H9 (cell line): ENCODE data around the gene TLR10. TPM values are rescaled to one million over a fixed set of nuclear protein-coding genes. Genes with fewer than 3 reads are reported as not detected.

Experiments used
- DNase-seq: peaks from one replicate; pipeline ENCODE4 v3.0.0-alpha.2; 2017
- H2AFZ ChIP-seq: one replicate; pipeline ENCODE4 v1.6.1; 2013; ENCODE audit warnings: mild to moderate bottlenecking, low read length, control low read depth, moderate library complexity
- H2AK5ac ChIP-seq: 2 replicates; pipeline ENCODE4 v1.6.1; 2013; ENCODE audit warnings: low read length, control low read depth, mixed read lengths; ENCODE audit not compliant: insufficient read length
- H2BK120ac ChIP-seq: one replicate; pipeline ENCODE4 v1.6.1; 2013; ENCODE audit warnings: low read depth, mild to moderate bottlenecking, low read length, control low read depth, inconsistent platforms; ENCODE audit not compliant: poor library complexity, severe bottlenecking
- H2BK12ac ChIP-seq: 2 replicates; pipeline ENCODE4 v1.6.1; 2013; ENCODE audit warnings: low read length, control low read depth, mixed read lengths, low read depth; ENCODE audit not compliant: insufficient read length
- H2BK15ac ChIP-seq: 2 replicates; pipeline ENCODE4 v1.6.1; 2013; ENCODE audit warnings: low read depth, low read length, control low read depth
- H2BK20ac ChIP-seq: one replicate; pipeline ENCODE4 v1.6.1; 2013; ENCODE audit warnings: low read depth, mild to moderate bottlenecking, low read length, control low read depth, inconsistent platforms; ENCODE audit not compliant: poor library complexity, severe bottlenecking
- H2BK5ac ChIP-seq: 2 replicates; pipeline ENCODE4 v1.6.1; 2013; ENCODE audit warnings: low read length, control low read depth, mixed read lengths; ENCODE audit not compliant: insufficient read length
- H3K14ac ChIP-seq: 2 replicates; pipeline ENCODE4 v1.6.1; 2013; ENCODE audit warnings: low read length, control low read depth; ENCODE audit not compliant: insufficient read depth
- H3K18ac ChIP-seq: 2 replicates; pipeline ENCODE4 v1.6.1; 2013; ENCODE audit warnings: low read depth, mild to moderate bottlenecking, mixed read lengths, low read length, control low read depth; ENCODE audit not compliant: insufficient read length
- H3K23ac ChIP-seq: 2 replicates; pipeline ENCODE4 v1.6.1; 2013; ENCODE audit warnings: low read length, control low read depth, mixed read lengths, low read depth; ENCODE audit not compliant: insufficient read length
- H3K23me2 ChIP-seq: 2 replicates; pipeline ENCODE4 v1.6.1; 2013; ENCODE audit warnings: low read depth, mild to moderate bottlenecking, mixed read lengths, low read length, control low read depth; ENCODE audit not compliant: insufficient read length, poor library complexity, severe bottlenecking
- H3K27ac ChIP-seq: 2 replicates; pipeline ENCODE4 v1.5.1; 2013; ENCODE audit warnings: low read length, control low read depth, mixed read lengths, low read depth; ENCODE audit not compliant: insufficient read length
- H3K27me3 ChIP-seq: 2 replicates; pipeline ENCODE4 v1.6.1; 2013; ENCODE audit warnings: low read length, control low read depth, inconsistent platforms; ENCODE audit not compliant: insufficient read depth
- H3K4ac ChIP-seq: 2 replicates; pipeline ENCODE4 v1.6.1; 2013; ENCODE audit warnings: low read depth, mild to moderate bottlenecking, control low read depth, inconsistent platforms, low read length, moderate library complexity
- H3K4me1 ChIP-seq: 2 replicates; pipeline ENCODE4 v1.6.1; 2013; ENCODE audit warnings: low read length, control low read depth, inconsistent platforms; ENCODE audit not compliant: insufficient read depth
- H3K4me2 ChIP-seq: 2 replicates; pipeline ENCODE4 v1.6.1; 2013; ENCODE audit warnings: low read length, control low read depth, mixed read lengths; ENCODE audit not compliant: insufficient read length, insufficient read depth
- H3K56ac ChIP-seq: 2 replicates; pipeline ENCODE4 v1.6.1; 2013; ENCODE audit warnings: low read depth, mild to moderate bottlenecking, mixed read lengths, low read length, control low read depth; ENCODE audit not compliant: insufficient read length
- H3K79me1 ChIP-seq: 2 replicates; pipeline ENCODE4 v1.6.1; 2013; ENCODE audit warnings: low read depth, mild to moderate bottlenecking, moderate library complexity, low read length, control low read depth, inconsistent platforms; ENCODE audit not compliant: insufficient read depth, poor library complexity, severe bottlenecking
- H3K79me2 ChIP-seq: 2 replicates; pipeline ENCODE4 v1.6.1; 2013; ENCODE audit warnings: low read length, control low read depth, inconsistent platforms; ENCODE audit not compliant: insufficient read depth
- H3K9ac ChIP-seq: 2 replicates; pipeline ENCODE4 v1.6.1; 2013; ENCODE audit warnings: low read length, control low read depth, mixed read lengths; ENCODE audit not compliant: insufficient read length; ENCODE audit errors: extremely low read depth
- H3K9me3 ChIP-seq: one replicate; pipeline ENCODE4 v1.6.1; 2013; ENCODE audit warnings: low read depth, low read length, inconsistent platforms; ENCODE audit not compliant: control insufficient read depth
- H3T11ph ChIP-seq: one replicate; pipeline ENCODE4 v1.6.1; 2013; ENCODE audit warnings: mild to moderate bottlenecking, low read length, control low read depth, inconsistent platforms
- H4K20me1 ChIP-seq: one replicate; pipeline ENCODE4 v1.6.1; 2013; ENCODE audit not compliant: control insufficient read depth, insufficient read length, insufficient read depth
- H4K5ac ChIP-seq: 2 replicates; pipeline ENCODE4 v1.6.1; 2013; ENCODE audit warnings: low read depth, mild to moderate bottlenecking, mixed read lengths, low read length, control low read depth; ENCODE audit not compliant: insufficient read length
- H4K8ac ChIP-seq: replicated peaks from 2 replicates; pipeline ENCODE4 v1.6.1; 2013; ENCODE audit warnings: low read length, control low read depth, mixed read lengths, low read depth; ENCODE audit not compliant: insufficient read length
- H4K91ac ChIP-seq: 2 replicates; pipeline ENCODE4 v1.6.1; 2013; ENCODE audit warnings: low read depth, mild to moderate bottlenecking, moderate library complexity, mixed read lengths, low read length, control low read depth; ENCODE audit not compliant: insufficient read length
- H3K27ac Mint-ChIP-seq, 3 experiments: 2 replicates in 2 of 3; 3 replicates in 1 of 3; pipeline ENCODE4 v1.8.0; 2020 to 2021; ENCODE audit warnings: mixed read lengths in 3 of 3, mild to moderate bottlenecking in 1 of 3, moderate library complexity in 1 of 3
- H3K27me3 Mint-ChIP-seq: 2 replicates; pipeline ENCODE4 v1.8.0; 2021; ENCODE audit warnings: low read depth, mild to moderate bottlenecking, moderate library complexity, mixed read lengths
- H3K36me3 Mint-ChIP-seq, 3 experiments: 2 replicates in 2 of 3; 3 replicates in 1 of 3; pipeline ENCODE4 v1.8.0; 2020 to 2021; ENCODE audit warnings: low read depth in 3 of 3, mixed read lengths in 3 of 3; ENCODE audit not compliant: insufficient read depth in 1 of 3
- H3K4me1 Mint-ChIP-seq, 2 experiments: 2 replicates each; pipeline ENCODE4 v1.8.0; 2020; ENCODE audit warnings: mixed read lengths in 2 of 2
- H3K4me3 Mint-ChIP-seq, 2 experiments: 2 replicates in 1 of 2; 3 replicates in 1 of 2; pipeline ENCODE4 v1.8.0; 2020 to 2021; ENCODE audit warnings: mild to moderate bottlenecking in 2 of 2, mixed read lengths in 2 of 2, moderate library complexity in 1 of 2
- H3K9me3 Mint-ChIP-seq, 2 experiments: 2 replicates in 1 of 2; 3 replicates in 1 of 2; pipeline ENCODE4 v1.8.0; 2020; ENCODE audit warnings: mild to moderate bottlenecking in 2 of 2, mixed read lengths in 2 of 2, moderate library complexity in 1 of 2
- WGBS: extraction: QIAGEN DNeasy Blood & Tissue Kit; methylation state at CpG from one replicate; pipeline ENCODE4 v1.1.7; 2013; ENCODE audit warnings: missing lambda C conversion rate, low lambda C conversion rate, mixed read lengths; ENCODE audit not compliant: insufficient read length; ENCODE audit errors: extremely low coverage; 5-methylcytosine and 5-hydroxymethylcytosine counted together
- total RNA-seq: library from RNA; stranded (reverse); gene quantifications from 2 replicates; pipeline ENCODE4 v1.2.1, GENCODE V29; 2021
- TF ChIP-seq, protein P1 (sequence below): fragments of 200-600 bp; sonication (generic); conservative IDR thresholded peaks from 3 replicates; pipeline ENCODE4 v1.8.0; 2021; ENCODE audit warnings: antibody characterized with exemption, mild to moderate bottlenecking

Gene TLR10
- total RNA-seq, 1 experiment from 2014 or later, result not detected

DNA sequence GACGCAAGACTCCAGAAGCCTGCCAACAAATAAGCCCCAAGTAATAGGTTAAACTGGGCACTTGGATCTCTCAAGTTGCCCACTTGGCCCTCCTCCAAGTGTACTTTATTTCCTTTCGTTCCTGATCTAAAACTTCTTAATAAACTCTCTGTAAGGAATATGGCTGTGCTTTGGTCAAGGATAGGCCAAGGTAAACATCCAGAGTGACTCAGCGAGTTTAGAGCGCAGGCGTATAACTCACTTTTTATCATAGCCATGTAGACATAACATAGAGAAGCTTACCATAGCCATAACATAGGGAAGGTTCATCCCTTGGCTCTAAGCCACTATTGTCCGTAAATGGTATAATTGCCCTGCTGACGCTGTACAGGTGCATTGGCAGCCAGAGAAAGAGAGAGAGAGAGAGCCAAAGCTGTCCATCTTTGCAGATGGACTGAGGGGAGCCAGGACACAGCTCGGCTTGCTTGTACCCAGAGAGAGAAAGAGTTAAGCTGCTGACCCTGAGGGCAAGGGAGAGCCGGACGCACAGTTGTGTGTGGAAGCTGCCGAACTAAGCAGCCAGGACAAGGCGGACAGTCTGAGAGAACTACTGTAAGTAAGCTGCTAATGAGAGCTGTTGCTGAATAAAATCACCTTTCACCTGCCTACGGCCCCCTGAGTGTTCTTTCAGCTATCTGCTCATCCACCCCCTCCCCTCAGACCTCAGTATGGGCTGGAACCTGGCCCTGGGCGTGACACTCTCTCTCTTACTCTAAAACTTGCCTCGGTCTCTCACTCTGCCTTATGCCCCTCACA is 20.0 kb upstream of the TLR10 start:
- TF ChIP-seq, protein P1, sequence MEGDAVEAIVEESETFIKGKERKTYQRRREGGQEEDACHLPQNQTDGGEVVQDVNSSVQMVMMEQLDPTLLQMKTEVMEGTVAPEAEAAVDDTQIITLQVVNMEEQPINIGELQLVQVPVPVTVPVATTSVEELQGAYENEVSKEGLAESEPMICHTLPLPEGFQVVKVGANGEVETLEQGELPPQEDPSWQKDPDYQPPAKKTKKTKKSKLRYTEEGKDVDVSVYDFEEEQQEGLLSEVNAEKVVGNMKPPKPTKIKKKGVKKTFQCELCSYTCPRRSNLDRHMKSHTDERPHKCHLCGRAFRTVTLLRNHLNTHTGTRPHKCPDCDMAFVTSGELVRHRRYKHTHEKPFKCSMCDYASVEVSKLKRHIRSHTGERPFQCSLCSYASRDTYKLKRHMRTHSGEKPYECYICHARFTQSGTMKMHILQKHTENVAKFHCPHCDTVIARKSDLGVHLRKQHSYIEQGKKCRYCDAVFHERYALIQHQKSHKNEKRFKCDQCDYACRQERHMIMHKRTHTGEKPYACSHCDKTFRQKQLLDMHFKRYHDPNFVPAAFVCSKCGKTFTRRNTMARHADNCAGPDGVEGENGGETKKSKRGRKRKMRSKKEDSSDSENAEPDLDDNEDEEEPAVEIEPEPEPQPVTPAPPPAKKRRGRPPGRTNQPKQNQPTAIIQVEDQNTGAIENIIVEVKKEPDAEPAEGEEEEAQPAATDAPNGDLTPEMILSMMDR, result no peak
- no peak for DNase-seq
- Mint-ChIP-seq H3K27ac (no peak overlapping the region), H3K9me3 (peaks cover 31 to 50% of the 10 kb centered on the region in 2 experiments), H3K27me3 (peaks cover 2% of the 10 kb centered on the region), H3K4me3 (no peak overlapping the region), H3K4me1 (no peaks in the 10 kb centered on the region), H3K36me3 (peaks cover 13 to 29% (median 17%) of the 10 kb centered on the region in 3 experiments)
- Histone ChIP-seq H2BK15ac (no peak overlapping the region), H3K4ac (no peak overlapping the region), H2BK20ac (no peak overlapping the region), H3K18ac (no peak overlapping the region), H3K9me3 (peaks cover 12% of the 10 kb centered on the region), H3K9ac (no peak overlapping the region), H3K27ac (no peak overlapping the region), H3K56ac (no peak overlapping the region), H3T11ph (no peak overlapping the region), H4K20me1 (no peaks in the 10 kb centered on the region), H2BK5ac (no peak overlapping the region), H4K5ac (no peak overlapping the region), H2AK5ac (no peak overlapping the region), H2BK120ac (no peak overlapping the region), H4K8ac (no peak overlapping the region), H3K14ac (no peak overlapping the region), H4K91ac (no peak overlapping the region), H3K4me1 (no peaks in the 10 kb centered on the region), H3K23me2 (no peaks in the 10 kb centered on the region), H3K27me3 (no peaks in the 10 kb centered on the region), H2BK12ac (no peak overlapping the region), H3K4me2 (no peak overlapping the region), H3K79me1 (no peaks in the 10 kb centered on the region), H3K23ac (no peak overlapping the region), H2AFZ (no peak overlapping the region), H3K79me2 (no peaks in the 10 kb centered on the region)
- WGBS, result no CpG with 5 or more reads among the region's 15 CpGs
